H9 (cell line): ENCODE measurements around the gene SMC1B. TPM values are rescaled to one million over a fixed set of nuclear protein-coding genes. Genes with fewer than 3 reads are reported as not detected.

Source experiments
- DNase-seq: peaks from one replicate; pipeline ENCODE4 v3.0.0-alpha.2; 2017
- H2AFZ ChIP-seq: one replicate; pipeline ENCODE4 v1.6.1; 2013; ENCODE audit warnings: mild to moderate bottlenecking, low read length, control low read depth, moderate library complexity
- H2AK5ac ChIP-seq: 2 replicates; pipeline ENCODE4 v1.6.1; 2013; ENCODE audit warnings: low read length, control low read depth, mixed read lengths; ENCODE audit not compliant: insufficient read length
- H2BK120ac ChIP-seq: one replicate; pipeline ENCODE4 v1.6.1; 2013; ENCODE audit warnings: low read depth, mild to moderate bottlenecking, low read length, control low read depth, inconsistent platforms; ENCODE audit not compliant: poor library complexity, severe bottlenecking
- H2BK12ac ChIP-seq: 2 replicates; pipeline ENCODE4 v1.6.1; 2013; ENCODE audit warnings: low read length, control low read depth, mixed read lengths, low read depth; ENCODE audit not compliant: insufficient read length
- H2BK15ac ChIP-seq: 2 replicates; pipeline ENCODE4 v1.6.1; 2013; ENCODE audit warnings: low read depth, low read length, control low read depth
- H2BK20ac ChIP-seq: one replicate; pipeline ENCODE4 v1.6.1; 2013; ENCODE audit warnings: low read depth, mild to moderate bottlenecking, low read length, control low read depth, inconsistent platforms; ENCODE audit not compliant: poor library complexity, severe bottlenecking
- H2BK5ac ChIP-seq: 2 replicates; pipeline ENCODE4 v1.6.1; 2013; ENCODE audit warnings: low read length, control low read depth, mixed read lengths; ENCODE audit not compliant: insufficient read length
- H3K14ac ChIP-seq: 2 replicates; pipeline ENCODE4 v1.6.1; 2013; ENCODE audit warnings: low read length, control low read depth; ENCODE audit not compliant: insufficient read depth
- H3K18ac ChIP-seq: 2 replicates; pipeline ENCODE4 v1.6.1; 2013; ENCODE audit warnings: low read depth, mild to moderate bottlenecking, mixed read lengths, low read length, control low read depth; ENCODE audit not compliant: insufficient read length
- H3K23ac ChIP-seq: 2 replicates; pipeline ENCODE4 v1.6.1; 2013; ENCODE audit warnings: low read length, control low read depth, mixed read lengths, low read depth; ENCODE audit not compliant: insufficient read length
- H3K23me2 ChIP-seq: 2 replicates; pipeline ENCODE4 v1.6.1; 2013; ENCODE audit warnings: low read depth, mild to moderate bottlenecking, mixed read lengths, low read length, control low read depth; ENCODE audit not compliant: insufficient read length, poor library complexity, severe bottlenecking
- H3K27ac ChIP-seq: 2 replicates; pipeline ENCODE4 v1.5.1; 2013; ENCODE audit warnings: low read length, control low read depth, mixed read lengths, low read depth; ENCODE audit not compliant: insufficient read length
- H3K27me3 ChIP-seq: 2 replicates; pipeline ENCODE4 v1.6.1; 2013; ENCODE audit warnings: low read length, control low read depth, inconsistent platforms; ENCODE audit not compliant: insufficient read depth
- H3K4ac ChIP-seq: 2 replicates; pipeline ENCODE4 v1.6.1; 2013; ENCODE audit warnings: low read depth, mild to moderate bottlenecking, control low read depth, inconsistent platforms, low read length, moderate library complexity
- H3K4me1 ChIP-seq: 2 replicates; pipeline ENCODE4 v1.6.1; 2013; ENCODE audit warnings: low read length, control low read depth, inconsistent platforms; ENCODE audit not compliant: insufficient read depth
- H3K4me2 ChIP-seq: 2 replicates; pipeline ENCODE4 v1.6.1; 2013; ENCODE audit warnings: low read length, control low read depth, mixed read lengths; ENCODE audit not compliant: insufficient read length, insufficient read depth
- H3K56ac ChIP-seq: 2 replicates; pipeline ENCODE4 v1.6.1; 2013; ENCODE audit warnings: low read depth, mild to moderate bottlenecking, mixed read lengths, low read length, control low read depth; ENCODE audit not compliant: insufficient read length
- H3K79me1 ChIP-seq: 2 replicates; pipeline ENCODE4 v1.6.1; 2013; ENCODE audit warnings: low read depth, mild to moderate bottlenecking, moderate library complexity, low read length, control low read depth, inconsistent platforms; ENCODE audit not compliant: insufficient read depth, poor library complexity, severe bottlenecking
- H3K79me2 ChIP-seq: 2 replicates; pipeline ENCODE4 v1.6.1; 2013; ENCODE audit warnings: low read length, control low read depth, inconsistent platforms; ENCODE audit not compliant: insufficient read depth
- H3K9ac ChIP-seq: 2 replicates; pipeline ENCODE4 v1.6.1; 2013; ENCODE audit warnings: low read length, control low read depth, mixed read lengths; ENCODE audit not compliant: insufficient read length; ENCODE audit errors: extremely low read depth
- H3K9me3 ChIP-seq: one replicate; pipeline ENCODE4 v1.6.1; 2013; ENCODE audit warnings: low read depth, low read length, inconsistent platforms; ENCODE audit not compliant: control insufficient read depth
- H3T11ph ChIP-seq: one replicate; pipeline ENCODE4 v1.6.1; 2013; ENCODE audit warnings: mild to moderate bottlenecking, low read length, control low read depth, inconsistent platforms
- H4K20me1 ChIP-seq: one replicate; pipeline ENCODE4 v1.6.1; 2013; ENCODE audit not compliant: control insufficient read depth, insufficient read length, insufficient read depth
- H4K5ac ChIP-seq: 2 replicates; pipeline ENCODE4 v1.6.1; 2013; ENCODE audit warnings: low read depth, mild to moderate bottlenecking, mixed read lengths, low read length, control low read depth; ENCODE audit not compliant: insufficient read length
- H4K8ac ChIP-seq: replicated peaks from 2 replicates; pipeline ENCODE4 v1.6.1; 2013; ENCODE audit warnings: low read length, control low read depth, mixed read lengths, low read depth; ENCODE audit not compliant: insufficient read length
- H4K91ac ChIP-seq: 2 replicates; pipeline ENCODE4 v1.6.1; 2013; ENCODE audit warnings: low read depth, mild to moderate bottlenecking, moderate library complexity, mixed read lengths, low read length, control low read depth; ENCODE audit not compliant: insufficient read length
- H3K27ac Mint-ChIP-seq, 3 experiments: 2 replicates in 2 of 3; 3 replicates in 1 of 3; pipeline ENCODE4 v1.8.0; 2020 to 2021; ENCODE audit warnings: mixed read lengths in 3 of 3, mild to moderate bottlenecking in 1 of 3, moderate library complexity in 1 of 3
- H3K27me3 Mint-ChIP-seq: 2 replicates; pipeline ENCODE4 v1.8.0; 2021; ENCODE audit warnings: low read depth, mild to moderate bottlenecking, moderate library complexity, mixed read lengths
- H3K36me3 Mint-ChIP-seq, 3 experiments: 2 replicates in 2 of 3; 3 replicates in 1 of 3; pipeline ENCODE4 v1.8.0; 2020 to 2021; ENCODE audit warnings: low read depth in 3 of 3, mixed read lengths in 3 of 3; ENCODE audit not compliant: insufficient read depth in 1 of 3
- H3K4me1 Mint-ChIP-seq, 2 experiments: 2 replicates each; pipeline ENCODE4 v1.8.0; 2020; ENCODE audit warnings: mixed read lengths in 2 of 2
- H3K4me3 Mint-ChIP-seq, 2 experiments: 2 replicates in 1 of 2; 3 replicates in 1 of 2; pipeline ENCODE4 v1.8.0; 2020 to 2021; ENCODE audit warnings: mild to moderate bottlenecking in 2 of 2, mixed read lengths in 2 of 2, moderate library complexity in 1 of 2
- H3K9me3 Mint-ChIP-seq, 2 experiments: 2 replicates in 1 of 2; 3 replicates in 1 of 2; pipeline ENCODE4 v1.8.0; 2020; ENCODE audit warnings: mild to moderate bottlenecking in 2 of 2, mixed read lengths in 2 of 2, moderate library complexity in 1 of 2
- CTCF ChIP-seq: fragments of 200-600 bp; sonication (generic); conservative IDR thresholded peaks from 3 replicates; pipeline ENCODE4 v1.8.0; 2021; ENCODE audit warnings: antibody characterized with exemption, mild to moderate bottlenecking
- WGBS: extraction: QIAGEN DNeasy Blood & Tissue Kit; methylation state at CpG from one replicate; pipeline ENCODE4 v1.1.7; 2013; ENCODE audit warnings: missing lambda C conversion rate, low lambda C conversion rate, mixed read lengths; ENCODE audit not compliant: insufficient read length; ENCODE audit errors: extremely low coverage; 5-methylcytosine and 5-hydroxymethylcytosine counted together
- total RNA-seq: library from RNA; stranded (reverse); gene quantifications from 2 replicates; pipeline ENCODE4 v1.2.1, GENCODE V29; 2021

SMC1B gene
- total RNA-seq, 1 experiment from 2014 or later, result not detected

- Histone ChIP-seq H3K79me2 (no peaks in the 10 kb centered on the region), H2BK15ac (no peak overlapping the region), H2AK5ac (no peak overlapping the region), H3K4me2 (no peak overlapping the region), H4K91ac (no peak overlapping the region), H2AFZ (no peak overlapping the region), H2BK20ac (no peak overlapping the region), H2BK5ac (no peak overlapping the region), H3K27ac (no peak overlapping the region), H4K20me1 (no peaks in the 10 kb centered on the region), H3K79me1 (no peaks in the 10 kb centered on the region), H4K8ac (no peak overlapping the region), H3K23ac (no peak overlapping the region), H3T11ph (no peak overlapping the region), H3K27me3 (no peaks in the 10 kb centered on the region; the same call in 1 of the 2 replicates), H3K18ac (no peak overlapping the region), H3K9ac (no peak overlapping the region), H3K4me1 (no peaks in the 10 kb centered on the region), H4K5ac (no peak overlapping the region), H2BK120ac (no peak overlapping the region), H3K14ac (no peak overlapping the region), H3K4ac (no peak overlapping the region), H3K56ac (no peak overlapping the region), H2BK12ac (no peak overlapping the region), H3K9me3 (no peaks in the 10 kb centered on the region), H3K23me2 (peaks cover 3% of the 10 kb centered on the region)
- peaks cover 21% of the 10 kb centered on the region for H3K27me3 Mint-ChIP-seq
- no peak for DNase-seq
- no peak overlapping the region for H3K4me3 Mint-ChIP-seq
- no peak for TF ChIP-seq CTCF
- no CpG with 5 or more reads among the region's 16 CpGs for WGBS
- H3K4me1 Mint-ChIP-seq, result peaks cover 4 to 6% of the 10 kb centered on the region in 2 experiments; a peak in 2 of 4 replicates
- H3K27ac Mint-ChIP-seq, result no peak overlapping the region
- H3K9me3 Mint-ChIP-seq, result peaks cover 0 to 7% of the 10 kb centered on the region in 2 experiments; a peak in 3 of 5 replicates
- H3K36me3 Mint-ChIP-seq, result peaks cover 3 to 19% (median 16%) of the 10 kb centered on the region in 3 experiments; a peak in 6 of 7 replicates
Observed at GRCh38 chr22:45418056-45418769, 4.8 kb upstream of the SMC1B start.
